GM23338 (cell line): ENCODE data around the gene BCL11B. TPM values are rescaled to one million over a fixed set of nuclear protein-coding genes. Genes with fewer than 3 reads are reported as not detected.

Experiments used
- ATAC-seq: fragments of 200-7000 bp; cut with Tn5 transposase; 3 replicates; pipeline ENCODE4 v1.9.1; 2020
- DNase-seq: peaks from one replicate; pipeline ENCODE4 v3.0.0-alpha.2; 2015; ENCODE audit warnings: low spot score
- H2AFZ ChIP-seq: fragments of 200-600 bp; sonication (generic); 2 replicates; pipeline ENCODE4 v1.8.0; 2016; ENCODE audit warnings: antibody characterized with exemption, mild to moderate bottlenecking, moderate library complexity
- H3F3A ChIP-seq: fragments of 200-600 bp; sonication (generic); replicated peaks from 2 replicates; pipeline ENCODE4 v1.8.0; 2017; ENCODE audit warnings: antibody characterized with exemption, mixed run types, low read depth
- H3K27ac ChIP-seq: fragments of 200-600 bp; sonication (generic); 2 replicates; pipeline ENCODE4 v1.6.1; 2016; ENCODE audit warnings: low read depth
- H3K27me3 ChIP-seq: fragments of 200-600 bp; sonication (generic); 2 replicates; pipeline ENCODE4 v1.8.0; 2016; ENCODE audit warnings: mild to moderate bottlenecking, mixed run types, moderate library complexity; ENCODE audit not compliant: insufficient read depth
- H3K36me3 ChIP-seq: fragments of 200-600 bp; sonication (generic); 2 replicates; pipeline ENCODE4 v1.8.0; 2016; ENCODE audit warnings: mild to moderate bottlenecking; ENCODE audit not compliant: insufficient read depth
- H3K4me1 ChIP-seq: fragments of 200-600 bp; sonication (generic); 2 replicates; pipeline ENCODE4 v1.8.0; 2016; ENCODE audit warnings: mild to moderate bottlenecking, moderate library complexity; ENCODE audit not compliant: insufficient read depth
- H3K4me2 ChIP-seq: fragments of 200-600 bp; sonication (generic); 2 replicates; pipeline ENCODE4 v1.7.1; 2017; ENCODE audit warnings: mixed run types
- H3K4me3 ChIP-seq: fragments of 200-600 bp; sonication (generic); 2 replicates; pipeline ENCODE4 v1.6.1; 2016; ENCODE audit warnings: mixed run types
- H3K79me2 ChIP-seq: fragments of 200-600 bp; sonication (generic); replicated peaks from 2 replicates; pipeline ENCODE4 v1.8.0; 2017; ENCODE audit warnings: mild to moderate bottlenecking; ENCODE audit not compliant: insufficient read depth
- H3K9me2 ChIP-seq: fragments of 200-600 bp; sonication (generic); 2 replicates; pipeline ENCODE4 v1.8.0; 2017; ENCODE audit not compliant: insufficient read depth
- H4K20me1 ChIP-seq: fragments of 200-600 bp; sonication (generic); replicated peaks from 2 replicates; pipeline ENCODE4 v1.8.0; 2017; ENCODE audit warnings: mild to moderate bottlenecking; ENCODE audit not compliant: insufficient read depth
- H3K27ac Mint-ChIP-seq: 2 replicates; pipeline ENCODE4 v1.8.0; 2020; ENCODE audit warnings: inconsistent platforms, mild to moderate bottlenecking, moderate library complexity, mixed read lengths
- H3K27me3 Mint-ChIP-seq: 3 replicates; pipeline ENCODE4 v1.8.0; 2022; ENCODE audit warnings: low read depth, mild to moderate bottlenecking, moderate library complexity, mixed read lengths, inconsistent platforms; ENCODE audit not compliant: insufficient read depth, poor library complexity
- H3K36me3 Mint-ChIP-seq: 3 replicates; pipeline ENCODE4 v1.8.0; 2021; ENCODE audit warnings: low read depth, mild to moderate bottlenecking, inconsistent platforms, moderate library complexity, mixed read lengths
- H3K4me1 Mint-ChIP-seq: 3 replicates; pipeline ENCODE4 v1.8.0; 2020; ENCODE audit warnings: mild to moderate bottlenecking, inconsistent platforms, mixed read lengths
- H3K4me3 Mint-ChIP-seq: 3 replicates; pipeline ENCODE4 v1.8.0; 2021; ENCODE audit warnings: moderate library complexity, mild to moderate bottlenecking, inconsistent platforms, mixed read lengths
- H3K9me3 Mint-ChIP-seq: 3 replicates; pipeline ENCODE4 v1.8.0; 2020; ENCODE audit warnings: moderate library complexity, mild to moderate bottlenecking, inconsistent platforms, mixed read lengths
- CTCF ChIP-seq, 2 experiments: fragments of 200-600 bp in 1 of 2; sonication (generic) in 1 of 2; conservative IDR thresholded peaks; 2 replicates each; pipeline versions ENCODE4 v1.5.1 to v1.6.1; 2016 to 2017; ENCODE audit warnings: antibody characterized with exemption in 2 of 2, low read depth in 2 of 2, mild to moderate bottlenecking in 2 of 2, moderate library complexity in 1 of 2
- ZNF331 ChIP-seq: fragments of 250-450 bp; sonication (Bioruptor Pico); IDR thresholded peaks from 2 replicates; pipeline ENCODE4 v1.5.0; 2020; ENCODE audit warnings: low read depth, mild to moderate bottlenecking, moderate library complexity
- ZNF462 ChIP-seq: fragments of 250-450 bp; sonication (Bioruptor Pico); IDR thresholded peaks from 2 replicates; pipeline ENCODE4 v1.5.0; 2020; ENCODE audit warnings: mild to moderate bottlenecking, moderate library complexity
- polyA plus RNA-seq: library from polyadenylated mRNA; unstranded; fragments of >200 nt; fragmentation: Nextera tagmentation; extraction: Ambion mirVana; gene quantifications from 2 replicates; pipeline ENCODE4 v1.2.1, GENCODE V29; 2016
- total RNA-seq: library from RNA; depleted of rRNA; stranded (reverse); fragments of >200 nt; shearing (Covaris generic); gene quantifications from 2 replicates; pipeline ENCODE4 v1.2.3, GENCODE V29; 2014

BCL11B gene
- total and polyA plus RNA-seq, 2 experiments from 2014 or later: 2.4 to 6.7 TPM

- no peak for TF ChIP-seq ZNF462 (CRISPR knock-in tag)
Observed at GRCh38 chr14:99189201-99189801, 82.7 kb downstream of the BCL11B start (continued).

GRCh38 chr14:99188731-99189191 lies 83.2 kb downstream of the BCL11B start:
- no peak overlapping the region for H3K4me3 ChIP-seq
- Mint-ChIP-seq H3K9me3 (no peaks in the 10 kb centered on the region; the same call in 2 of the 3 replicates), H3K27ac (no peak overlapping the region), H3K4me1 (peaks cover 59% of the 10 kb centered on the region), H3K4me3 (no peak overlapping the region; the same call in 2 of the 3 replicates), H3K27me3 (peaks cover 8% of the 10 kb centered on the region), H3K36me3 (no peaks in the 10 kb centered on the region)
- H3K27ac ChIP-seq: no peak overlapping the region
- H2AFZ ChIP-seq: no peak overlapping the region
- TF ChIP-seq CTCF (conservative IDR thresholded peaks at IDR 0.05; ENCODE audit: low read depth in 2 of 2): peak; percentile 70 to 78
- no peak for TF ChIP-seq ZNF331 (CRISPR knock-in tag)
- no peaks in the 10 kb centered on the region for H4K20me1 ChIP-seq
- peaks cover 35% of the 10 kb centered on the region for H3K4me1 ChIP-seq
- DNase-seq: peak; percentile 79
- H3K79me2 ChIP-seq: peaks cover 84% of the 10 kb centered on the region
- no peaks in the 10 kb centered on the region for H3F3A ChIP-seq
- peak; percentile 94 for ATAC-seq
- no peaks in the 10 kb centered on the region for H3K27me3 ChIP-seq
- no peaks in the 10 kb centered on the region for H3K36me3 ChIP-seq
- H3K4me2 ChIP-seq: peak overlapping the region; percentile 19
- H3K9me2 ChIP-seq: no peaks in the 10 kb centered on the region
